NCI-H1105 (cell line): ENCODE measurements around the gene ADAT1.
"Not testable (repeated sequence)": the region's sequence is repeated elsewhere in the genome, so short reads cannot be mapped to it uniquely, and the experiment has no call there.

Experiments
- DNase-seq: peaks from one replicate; lab custom pipeline; 2025; lab: John Stamatoyannopoulos, UW

Gene ADAT1

DNA sequence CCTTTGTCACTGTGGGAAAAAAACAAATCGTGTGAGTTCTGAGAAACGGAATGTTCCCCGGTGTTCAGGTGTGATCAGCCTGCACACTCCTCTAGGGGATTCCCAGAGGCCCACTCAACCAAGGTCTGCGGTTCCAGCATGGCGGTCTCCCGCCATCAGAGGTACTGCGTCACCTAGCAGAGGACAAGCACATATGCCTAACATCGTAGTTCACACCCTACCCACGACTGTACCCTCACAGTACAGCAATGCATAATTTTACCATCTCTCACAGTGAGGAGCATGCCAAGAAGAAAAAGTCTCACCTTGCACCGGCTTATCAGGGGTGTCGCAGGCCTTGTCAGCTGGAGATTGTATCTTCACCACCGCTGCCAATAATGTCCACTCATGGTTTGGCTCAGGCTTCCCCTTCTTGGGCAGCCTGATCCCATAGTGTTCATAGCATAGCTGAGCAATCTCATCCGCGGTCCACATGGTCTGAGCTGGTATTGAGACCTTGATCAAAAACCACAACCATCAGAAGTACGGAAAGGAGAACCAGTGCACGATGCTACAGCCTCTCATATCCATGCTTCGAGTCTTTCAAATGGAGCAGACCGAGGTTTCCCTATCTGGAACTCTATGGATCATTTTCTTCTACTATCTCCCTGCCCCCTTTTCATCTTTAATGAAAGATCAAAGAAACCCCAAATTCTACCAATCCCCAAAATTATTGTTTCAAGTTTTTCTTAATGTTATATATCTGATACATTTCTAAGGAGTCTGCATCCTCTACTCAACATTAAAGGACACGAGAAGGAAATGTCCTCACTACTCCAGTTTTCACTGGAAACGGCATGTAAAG is 2.5 kb downstream of the ADAT1 start:
- DNase-seq = no peak

DNA sequence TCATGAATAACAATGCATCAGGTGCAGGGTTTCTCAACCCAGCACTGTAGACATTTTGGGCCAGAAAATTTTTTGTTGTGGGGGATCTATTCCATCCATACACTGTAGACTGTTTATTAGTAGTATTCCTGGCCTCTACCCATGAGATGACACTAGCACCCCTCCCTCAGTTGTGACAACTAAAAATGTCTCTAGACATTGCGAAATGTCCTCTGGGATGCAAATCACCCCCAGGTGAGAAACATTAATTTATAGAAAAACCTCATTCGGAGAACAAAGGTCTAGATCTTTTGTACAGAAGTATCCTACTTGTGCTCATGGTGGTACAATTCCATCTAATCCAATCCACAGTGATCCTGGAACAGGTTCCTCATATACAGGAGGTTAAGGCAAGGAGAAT is 4.3 kb downstream of the ADAT1 start:
- DNase-seq = no peak

DNA sequence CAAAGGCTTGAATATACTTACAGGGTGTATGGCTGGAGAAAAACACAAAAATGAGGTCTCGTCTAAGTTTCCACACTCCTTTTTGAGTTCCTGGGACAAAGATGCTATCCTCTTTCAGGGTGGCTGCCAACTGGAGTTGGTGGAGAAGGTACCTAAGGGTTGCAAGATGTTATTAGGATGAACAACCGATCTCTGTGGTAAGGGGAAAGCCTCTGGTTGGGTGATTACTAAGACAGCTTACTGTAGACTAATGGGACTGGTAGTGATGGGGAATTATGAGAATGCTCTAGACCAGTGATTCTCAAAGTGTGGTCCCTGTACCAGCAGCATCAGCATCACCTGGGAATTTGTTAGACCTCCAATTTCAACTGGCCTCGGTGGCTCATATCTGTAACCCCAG is 6.0 kb downstream of the ADAT1 start:
- no peak for DNase-seq

DNA sequence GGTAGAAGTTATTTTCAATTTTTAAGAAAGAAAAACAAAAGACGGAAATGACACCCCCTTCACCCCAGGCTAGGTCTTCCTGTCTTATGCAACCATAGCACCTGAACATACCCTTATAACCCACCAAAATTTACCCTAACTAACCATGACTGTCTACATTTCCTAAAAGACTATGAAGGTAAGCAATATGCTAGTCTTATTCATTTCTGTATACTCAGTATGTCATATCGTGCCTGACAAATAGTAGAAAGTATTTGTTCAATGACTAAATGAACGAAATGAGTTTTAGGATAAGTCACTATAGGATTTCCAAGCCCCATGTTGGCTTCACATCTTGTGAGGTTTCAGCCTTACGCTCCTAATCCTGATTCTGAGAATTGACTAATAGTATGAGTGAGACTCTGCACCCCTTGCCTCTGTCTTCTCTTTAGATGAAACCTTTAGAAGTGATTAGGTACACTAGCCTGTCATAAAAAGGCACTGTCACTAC is 6.5 kb downstream of the ADAT1 start:
- no peak for DNase-seq

DNA sequence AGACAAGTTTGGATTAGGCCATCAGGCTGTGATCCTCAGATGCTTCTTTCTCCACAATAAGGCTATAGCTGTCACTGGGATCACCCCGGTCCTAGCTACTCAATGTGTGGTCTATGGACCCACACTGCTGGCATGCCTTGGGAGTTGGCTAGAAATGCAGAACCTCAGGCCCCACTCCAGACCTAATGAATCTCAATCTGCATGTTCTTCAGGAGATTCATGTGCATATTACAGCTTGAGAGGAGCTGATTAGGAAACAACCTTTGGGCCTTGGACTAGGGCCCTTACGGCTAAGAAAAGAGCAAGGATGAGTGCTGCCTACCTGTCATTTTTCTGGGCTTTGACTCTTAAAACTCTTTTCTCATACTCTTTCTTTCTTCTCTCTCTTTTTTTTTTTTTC is 7.5 kb downstream of the ADAT1 start:
- no peak for DNase-seq

DNA sequence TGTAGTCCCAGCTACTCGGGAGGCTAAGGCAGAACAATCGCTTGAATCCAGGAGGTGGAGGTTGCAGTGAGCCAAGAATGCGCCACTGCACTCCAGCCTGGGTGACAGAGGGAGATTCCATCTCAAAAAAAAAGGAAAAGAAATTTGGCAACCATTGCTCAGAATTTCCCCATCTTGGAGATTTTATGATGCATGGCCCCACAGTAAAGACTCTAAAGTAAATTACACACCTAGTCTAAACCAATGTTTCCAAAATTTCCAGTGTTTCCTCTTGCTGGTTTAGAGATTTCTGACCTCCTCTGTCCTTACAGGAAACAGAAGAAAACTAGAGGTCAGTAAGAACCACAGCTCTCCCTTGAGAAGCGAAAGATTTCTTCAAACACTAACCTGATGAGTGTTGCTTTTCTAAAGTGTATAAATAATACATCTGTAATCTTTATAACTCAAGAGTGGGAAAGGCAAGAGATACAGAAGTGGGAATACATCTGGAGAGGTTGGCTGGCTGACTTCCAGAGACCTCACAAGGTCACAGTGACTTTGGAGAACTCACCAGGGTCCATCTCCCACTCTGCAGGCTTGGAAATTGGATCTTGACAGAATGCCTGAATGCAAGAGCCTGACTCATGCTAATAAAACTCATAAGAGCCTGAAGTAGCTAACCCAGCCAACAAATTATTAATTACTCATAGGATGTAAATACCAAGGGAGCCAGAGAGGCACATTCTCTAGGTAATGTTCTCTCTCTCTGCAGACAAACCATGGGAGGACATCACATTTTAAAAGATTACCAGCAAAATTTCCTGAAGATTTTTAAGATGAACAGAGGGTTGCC is 8.8 kb downstream of the ADAT1 start:
- no peak for DNase-seq

DNA sequence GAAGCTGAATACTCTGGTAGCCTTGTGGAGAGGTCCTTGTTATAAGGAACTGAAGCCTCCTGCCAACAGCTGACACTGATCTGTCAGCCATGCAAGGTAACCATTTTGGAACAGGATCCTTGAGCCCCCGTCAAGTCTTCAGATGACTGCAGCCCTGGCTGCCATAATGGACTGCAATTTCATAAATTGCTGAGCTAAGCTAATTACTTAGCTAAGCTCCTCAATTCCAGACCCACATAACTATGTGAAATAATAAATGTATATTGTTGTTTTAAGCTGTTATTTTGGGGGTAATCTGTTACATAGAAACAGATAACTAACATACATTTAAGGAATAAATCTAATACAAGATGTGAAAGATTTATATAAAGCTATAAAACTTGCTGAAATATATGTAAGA is 16.6 kb downstream of the ADAT1 start:
- DNase-seq = no peak

DNA sequence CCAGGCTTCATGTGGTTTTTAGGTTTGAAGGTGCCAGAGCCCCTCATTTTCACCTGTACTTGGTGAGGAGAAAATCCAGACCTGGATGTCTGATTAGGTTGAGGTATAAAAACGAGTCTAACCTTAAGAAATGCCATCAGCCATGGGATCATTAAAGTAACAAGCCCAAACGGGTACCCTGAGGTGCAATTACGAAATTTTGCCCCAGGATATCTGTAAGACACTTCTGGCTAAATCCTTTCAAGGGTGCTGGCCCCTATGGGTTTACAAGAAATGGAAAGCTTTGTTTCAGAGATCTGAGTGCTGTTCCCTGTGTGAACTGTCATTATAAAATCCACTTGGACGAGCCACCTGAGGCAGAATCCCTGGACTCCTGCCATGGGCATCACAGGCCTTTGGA is 19.8 kb downstream of the ADAT1 start:
- no peak for DNase-seq

DNA sequence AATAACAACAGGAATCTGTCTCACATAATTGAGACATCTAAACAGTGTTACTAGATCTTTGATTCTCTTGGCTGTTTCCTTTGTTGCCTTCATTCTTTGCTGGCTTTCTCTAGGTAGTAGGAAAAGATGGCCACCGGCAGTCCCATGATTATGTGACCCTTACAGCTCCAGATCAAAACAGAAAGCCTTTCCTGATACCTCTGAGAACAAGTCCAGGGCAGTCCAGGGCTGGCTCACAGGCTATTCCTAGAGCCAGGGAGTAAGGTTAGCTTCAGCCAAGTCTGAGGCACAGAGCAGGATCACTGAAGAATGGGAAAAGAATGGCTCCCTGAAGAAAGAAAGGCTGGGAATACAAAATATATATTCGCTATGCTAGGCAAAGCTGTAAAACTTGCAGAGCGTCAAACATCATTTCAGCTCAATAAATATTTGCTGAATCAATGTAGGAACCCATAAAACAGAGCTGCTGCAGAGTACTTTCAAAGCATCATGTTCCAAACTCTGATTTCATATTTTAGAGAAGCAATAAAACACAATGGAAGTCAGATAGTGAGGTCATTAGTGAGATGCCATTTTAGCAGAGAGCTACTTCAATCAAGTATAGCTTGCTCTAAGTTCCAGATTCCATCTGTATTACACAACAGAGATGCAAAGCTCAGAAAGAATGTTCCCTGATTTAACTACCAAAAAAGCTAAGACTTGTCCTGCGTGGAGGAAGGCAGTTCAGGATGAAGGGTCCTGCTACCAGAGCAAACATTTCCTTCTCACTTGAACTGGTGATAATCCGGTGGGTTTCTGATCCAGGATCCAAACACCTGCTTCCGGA is 23.4 kb downstream of the ADAT1 start:
- DNase-seq = no peak

DNA sequence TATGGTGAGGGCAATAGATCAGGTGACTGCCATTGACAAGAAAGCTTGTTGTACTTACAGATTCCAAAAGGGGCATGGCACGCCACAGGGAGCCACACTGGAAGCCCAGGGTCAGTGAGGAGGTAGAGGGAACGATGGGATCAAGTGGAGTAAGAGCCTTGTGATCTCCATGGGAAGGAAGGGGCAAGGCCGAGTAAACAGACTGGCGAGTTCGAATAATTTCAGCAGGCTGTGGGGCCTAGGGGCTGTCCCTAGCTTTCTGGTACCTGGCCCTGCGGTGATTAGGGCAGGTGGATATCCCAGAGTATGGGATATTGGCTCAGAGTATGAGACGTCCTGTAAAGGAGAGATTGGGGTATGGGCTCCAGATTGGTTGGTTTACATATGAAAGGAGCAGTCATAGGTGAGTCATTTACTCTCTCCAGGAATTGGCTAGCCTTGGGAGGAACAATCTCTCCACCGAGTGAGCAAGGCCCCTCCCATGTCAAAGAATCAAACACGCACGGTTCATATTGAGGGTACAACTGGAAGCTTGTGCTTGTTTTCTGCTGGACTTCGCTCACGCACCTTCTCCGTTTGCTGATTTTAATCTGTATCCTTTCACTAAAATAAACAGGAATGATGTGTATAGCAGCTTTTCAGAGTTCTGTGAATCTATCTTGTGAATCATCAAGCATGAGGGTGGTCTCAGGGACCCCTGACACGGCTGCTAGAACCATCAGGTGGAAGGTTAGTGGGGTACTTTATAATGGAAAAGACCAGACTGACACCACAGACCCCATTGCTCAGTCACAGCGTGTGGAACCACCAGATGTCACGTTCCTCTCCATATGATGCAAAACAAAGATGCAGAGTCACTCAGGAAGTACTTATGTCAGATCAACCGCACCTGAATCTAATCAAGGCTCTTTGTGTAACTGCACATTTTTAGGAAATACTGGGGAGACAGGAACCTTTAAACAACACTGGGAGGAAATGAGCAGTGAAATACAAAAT is 29.0 kb downstream of the ADAT1 start:
- DNase-seq = no peak

DNA sequence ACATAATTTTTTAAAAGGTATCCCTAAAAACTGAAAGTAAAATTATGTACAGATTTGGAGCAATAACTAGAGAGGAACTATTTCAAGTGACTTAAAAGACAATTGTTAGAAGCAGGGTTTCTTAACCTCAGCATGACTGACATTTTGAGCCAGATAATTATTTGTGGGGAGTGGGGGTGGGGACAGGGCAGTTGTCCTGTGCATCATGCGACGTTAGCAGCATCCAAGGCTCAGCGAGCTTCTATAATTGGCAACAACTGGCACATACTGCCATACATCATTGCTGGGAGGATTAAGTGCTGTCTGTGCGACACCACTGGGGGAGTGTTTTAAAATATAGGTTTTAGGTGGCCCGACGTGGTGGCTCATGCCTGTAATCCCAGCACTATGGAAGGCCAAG is 29.8 kb downstream of the ADAT1 start:
- no peak for DNase-seq

DNA sequence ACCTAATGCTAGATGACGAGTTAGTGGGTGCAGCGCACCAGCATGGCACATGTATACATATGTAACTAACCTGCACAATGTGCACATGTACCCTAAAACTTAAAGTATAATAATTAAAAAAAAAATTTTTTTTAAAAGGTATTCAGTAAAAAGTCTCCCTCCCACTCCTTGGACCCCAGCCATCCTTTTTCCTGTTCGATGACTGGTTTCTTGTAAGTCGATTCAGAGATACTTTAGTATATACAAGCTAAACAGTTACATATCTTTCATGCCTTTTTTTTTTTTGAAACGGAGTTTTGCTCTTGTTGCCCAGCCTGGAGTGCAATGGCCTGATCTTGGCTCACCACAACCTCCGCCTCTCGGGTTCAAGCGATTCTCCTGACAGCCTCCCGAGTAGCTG is 31.2 kb downstream of the ADAT1 start:
- not testable (repeated sequence) for DNase-seq

DNA sequence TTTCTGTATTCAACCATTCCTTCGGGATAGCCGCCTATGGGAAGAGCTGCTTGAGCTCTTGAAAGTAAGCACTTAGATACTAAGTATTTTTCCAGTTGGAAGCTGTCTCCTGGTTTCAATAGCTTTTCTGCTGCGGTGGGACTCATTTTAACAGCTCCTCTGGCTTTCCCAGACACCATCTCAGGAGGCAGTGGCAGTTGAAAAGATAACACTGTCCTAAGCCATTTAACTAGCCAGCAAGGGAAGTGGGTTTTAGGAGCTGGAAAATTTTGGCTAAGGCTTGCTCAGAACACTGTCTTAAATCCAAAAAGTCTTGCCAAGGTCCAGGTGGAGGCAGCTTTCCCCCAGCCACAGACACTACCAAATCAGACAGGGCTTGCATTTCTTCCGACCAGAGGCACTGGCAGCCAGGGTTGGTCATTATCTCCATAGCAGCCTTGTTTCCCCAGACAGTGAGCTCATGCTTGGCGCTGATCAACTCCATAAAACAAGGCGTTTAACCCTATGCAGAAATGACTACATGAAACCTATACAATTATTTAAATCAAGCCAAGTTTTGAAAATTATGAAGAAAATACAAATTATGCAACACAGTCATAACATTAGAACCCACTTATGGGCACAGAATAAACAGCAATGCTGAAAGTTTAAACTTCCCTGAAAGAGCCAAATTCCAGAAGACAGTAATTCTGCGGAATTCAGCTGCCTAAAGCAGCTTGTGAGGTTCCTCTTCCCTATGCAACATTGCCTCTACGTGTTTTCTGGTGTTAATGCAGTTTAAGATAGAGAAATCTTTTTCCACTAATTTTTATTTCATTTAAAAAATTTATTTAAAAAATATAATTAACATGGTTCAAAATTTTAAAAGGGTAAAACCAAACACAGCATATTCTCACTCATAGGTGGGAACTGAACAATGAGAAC is 31.9 kb downstream of the ADAT1 start:
- DNase-seq = no peak

DNA sequence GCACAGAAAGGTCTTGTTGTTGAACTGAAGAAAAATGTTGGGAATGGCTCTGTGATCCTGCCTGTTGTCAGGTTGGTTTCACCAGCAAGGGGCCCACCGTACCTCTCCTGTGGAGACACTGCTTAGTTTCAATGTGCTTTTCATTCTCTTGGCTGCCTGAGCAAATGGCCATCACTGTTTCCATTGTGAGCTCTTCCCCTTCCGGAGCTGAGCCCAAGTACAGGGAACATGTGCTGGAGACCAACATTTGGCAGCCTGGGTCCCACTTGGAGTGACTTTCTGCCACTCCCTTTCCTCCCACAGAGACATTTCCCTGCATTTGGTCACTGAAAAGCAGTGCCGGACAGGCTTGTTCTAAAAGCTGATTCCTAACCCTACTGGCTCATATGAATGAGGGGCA is 33.8 kb downstream of the ADAT1 start:
- no peak for DNase-seq

DNA sequence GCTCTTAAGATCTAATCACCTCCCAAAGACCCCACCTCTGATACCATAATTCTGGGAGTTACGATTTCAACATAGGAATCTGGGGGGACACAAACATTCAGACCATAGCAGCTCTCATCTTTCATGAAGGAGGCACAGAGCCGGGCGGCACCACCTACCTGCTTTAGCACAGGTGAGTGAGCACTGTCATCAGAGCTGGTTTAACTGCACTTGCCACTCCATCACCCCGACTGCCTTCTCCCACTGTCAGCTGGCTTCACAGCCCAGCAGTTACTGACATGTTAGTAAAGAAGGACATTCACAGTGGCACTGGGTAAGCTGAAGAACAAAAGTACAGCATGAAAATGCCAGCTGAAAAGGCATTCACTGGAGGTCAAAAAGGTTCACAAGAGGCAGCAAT is 34.4 kb downstream of the ADAT1 start:
- no peak for DNase-seq

DNA sequence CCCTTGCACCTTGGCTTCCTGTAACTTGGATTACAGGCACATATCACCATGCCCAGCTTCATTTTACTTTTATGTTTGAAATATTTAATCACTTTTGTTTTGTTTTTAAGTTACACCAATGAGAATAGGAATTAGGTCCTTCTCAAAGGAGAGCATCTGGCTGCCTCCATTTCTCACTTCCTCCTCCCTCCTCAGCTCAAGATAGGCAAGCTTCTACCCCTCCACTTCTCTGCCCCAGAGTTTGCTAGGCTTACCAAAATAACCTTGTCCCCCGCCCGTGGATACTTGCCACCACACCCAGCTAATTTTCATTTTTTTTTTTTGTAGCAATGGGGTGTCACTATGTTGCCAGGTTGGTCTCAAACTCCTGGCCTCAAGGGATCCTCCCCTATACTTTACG is 39.0 kb downstream of the ADAT1 start:
- DNase-seq = no peak

DNA sequence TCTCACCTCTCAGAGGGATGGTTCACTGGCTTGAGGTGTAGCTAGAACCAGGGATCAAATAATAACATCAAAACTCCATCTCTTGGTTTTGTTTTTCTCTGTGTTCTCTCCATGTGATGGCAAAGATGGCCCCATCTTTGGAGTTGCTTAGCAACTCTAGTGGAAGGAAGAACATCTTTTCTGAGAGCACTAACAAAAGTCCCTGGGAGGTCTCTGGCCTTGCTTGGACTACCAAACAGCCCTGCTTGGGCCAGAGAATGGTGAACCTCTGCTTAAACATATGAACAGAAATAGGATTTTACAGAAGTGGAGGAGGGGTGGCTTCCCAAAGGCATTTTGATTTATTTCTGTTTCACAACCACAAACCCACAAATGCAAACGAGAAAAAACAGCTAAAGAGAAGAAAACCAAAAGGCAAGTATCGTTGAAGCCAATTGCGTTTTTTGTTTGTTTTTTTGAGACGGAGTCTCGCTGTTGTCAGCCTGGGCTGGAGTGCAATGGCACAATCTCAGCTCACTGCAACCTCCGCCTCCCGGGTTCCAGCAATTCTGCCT is 43.7 kb downstream of the ADAT1 start:
- no peak for DNase-seq

DNA sequence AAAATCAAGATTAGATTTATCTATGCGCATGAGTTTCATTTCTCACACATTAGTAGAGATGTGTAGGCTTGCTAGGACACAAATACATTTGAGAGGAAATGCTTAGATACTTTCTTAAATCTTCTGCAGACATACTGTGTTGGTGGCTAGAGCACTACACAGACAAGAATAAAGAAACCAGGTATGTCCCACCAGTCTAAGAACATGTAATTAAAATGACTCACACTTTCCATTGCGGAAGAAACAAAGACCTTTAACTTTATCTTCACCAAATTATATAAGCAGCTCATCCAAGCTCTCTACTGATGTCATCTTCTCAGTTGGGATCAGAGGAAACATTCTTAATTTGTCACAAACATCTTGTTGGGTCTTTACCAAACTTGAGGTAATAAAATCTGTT is 44.4 kb downstream of the ADAT1 start:
- no peak for DNase-seq

DNA sequence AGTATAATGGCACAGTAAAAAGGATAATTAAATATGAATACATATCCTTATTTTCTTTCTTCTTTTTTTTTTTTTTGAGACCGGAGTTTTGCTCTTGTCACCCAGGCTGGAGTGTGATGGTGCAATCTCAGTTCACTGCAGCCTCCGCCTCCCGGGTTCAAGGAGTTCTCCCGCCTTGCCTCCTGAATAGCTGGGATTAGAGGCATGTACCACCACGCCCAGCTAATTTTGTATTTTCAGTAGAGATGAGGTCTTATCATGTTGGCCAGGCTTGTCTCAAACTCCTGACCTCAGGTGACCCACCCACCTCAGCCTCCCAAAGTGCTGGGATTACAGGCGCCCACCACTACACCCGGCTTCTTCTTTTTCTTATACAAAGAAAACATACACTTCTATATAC is 44.9 kb downstream of the ADAT1 start:
- DNase-seq = no peak

DNA sequence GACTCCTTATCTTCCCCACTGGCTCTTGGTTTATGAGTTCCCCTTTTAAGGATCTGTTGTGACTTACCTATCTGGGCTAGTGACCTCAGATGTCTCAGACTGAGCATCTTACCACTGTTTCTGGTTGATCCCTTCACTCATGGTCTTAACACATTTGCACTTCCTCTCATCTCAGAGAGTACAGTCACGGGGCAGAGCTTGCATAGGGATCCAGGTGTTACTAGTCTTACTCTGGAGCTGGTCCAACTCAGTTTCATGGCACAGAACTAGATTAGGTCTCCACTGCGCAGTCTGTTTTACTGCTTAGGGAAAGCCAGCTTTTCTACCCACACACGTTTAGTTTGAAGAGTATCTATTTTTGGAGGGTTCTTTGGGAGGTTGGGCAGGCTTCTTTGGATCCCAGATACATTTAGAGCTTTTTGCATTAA is 46.7 kb downstream of the ADAT1 start:
- no peak for DNase-seq
